HG03280 (cell line): ENCODE results near the gene TBC1D16.

Experiments used
- ATAC-seq: cut with Tn5 transposase; IDR thresholded peaks from one replicate; pipeline ENCODE4 v1.9.1; 2021; ENCODE audit warnings: mild to moderate bottlenecking, moderate library complexity; ENCODE audit not compliant: unreplicated experiment

TBC1D16 gene

GRCh38 chr17:79989106-79989835, 46.4 kb downstream of the TBC1D16 start:
- ATAC-seq: no peak

GRCh38 chr17:79988185-79988971, 47.3 kb downstream of the TBC1D16 start:
- ATAC-seq: no peak

- ATAC-seq: no peak
Measured at GRCh38 chr17:79987935-79988184, 47.8 kb downstream of the TBC1D16 start.

- ATAC-seq: no peak
Measured at GRCh38 chr17:79987187-79987934, 48.3 kb downstream of the TBC1D16 start.

- no peak for ATAC-seq
Measured at GRCh38 chr17:79986411-79987186, 49.1 kb downstream of the TBC1D16 start.

GRCh38 chr17:79985943-79986391, 49.7 kb downstream of the TBC1D16 start:
- no peak for ATAC-seq

GRCh38 chr17:79985361-79985942, 50.2 kb downstream of the TBC1D16 start:
- no peak for ATAC-seq

GRCh38 chr17:79984877-79985276, 50.8 kb downstream of the TBC1D16 start:
- no peak for ATAC-seq

- ATAC-seq: no peak
Measured at GRCh38 chr17:79984045-79984840, 51.4 kb downstream of the TBC1D16 start.

GRCh38 chr17:79983456-79983855, 52.2 kb downstream of the TBC1D16 start:
- ATAC-seq: no peak

- ATAC-seq: no peak
Measured at GRCh38 chr17:79982986-79983385, 52.7 kb downstream of the TBC1D16 start.

GRCh38 chr17:79981661-79982101, 54.0 kb downstream of the TBC1D16 start:
- no peak for ATAC-seq

- no peak for ATAC-seq
Measured at GRCh38 chr17:79981090-79981489, 54.6 kb downstream of the TBC1D16 start.

GRCh38 chr17:79980246-79981043, 55.2 kb downstream of the TBC1D16 start:
- ATAC-seq: no peak

- no peak for ATAC-seq
Measured at GRCh38 chr17:79979816-79980215, 55.9 kb downstream of the TBC1D16 start.

- ATAC-seq: no peak
Measured at GRCh38 chr17:79979221-79979741, 56.4 kb downstream of the TBC1D16 start.

- ATAC-seq: no peak
Measured at GRCh38 chr17:79978548-79978855, 57.2 kb downstream of the TBC1D16 start.

GRCh38 chr17:79977708-79978547, 57.7 kb downstream of the TBC1D16 start:
- ATAC-seq: no peak
